Measurements from ENCODE around the gene AMPD2. TPM values are rescaled to one million over a fixed set of nuclear protein-coding genes. Genes with fewer than 3 reads are reported as not detected.

AMPD2 gene
- total and polyA plus RNA-seq, 9 of the 15 experiments (the other 6 are each of a cell fraction or from before 2014, with no cell fraction given), result 2.0 to 77.7 (median 28.2) TPM

DNA sequence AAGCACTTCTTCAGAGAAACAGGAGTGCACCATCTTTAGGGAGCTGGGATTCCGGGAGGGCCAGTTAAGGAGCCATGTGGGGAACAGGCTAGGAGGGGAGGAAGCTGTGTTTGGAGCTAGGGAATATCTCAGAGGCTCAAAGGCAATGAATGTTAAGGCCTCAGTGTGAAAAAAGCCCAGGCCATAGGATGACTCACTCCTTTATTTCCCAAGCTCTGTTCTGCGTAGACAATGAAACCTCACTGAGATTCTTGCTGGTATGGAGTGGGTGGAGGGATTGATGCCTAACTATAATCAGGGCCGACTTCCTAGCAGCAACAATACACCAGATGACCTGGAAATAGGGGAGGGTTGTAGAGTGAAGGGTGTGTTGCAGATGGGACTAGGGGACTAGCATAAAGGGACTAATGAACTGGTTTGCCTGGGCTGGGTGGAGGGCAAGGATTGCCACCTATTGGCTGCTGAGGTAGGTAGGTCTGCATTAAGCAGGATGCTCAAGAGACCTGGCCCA, 2.3 kb upstream of the AMPD2 start (continued):
- TF ChIP-seq, protein P1, sequence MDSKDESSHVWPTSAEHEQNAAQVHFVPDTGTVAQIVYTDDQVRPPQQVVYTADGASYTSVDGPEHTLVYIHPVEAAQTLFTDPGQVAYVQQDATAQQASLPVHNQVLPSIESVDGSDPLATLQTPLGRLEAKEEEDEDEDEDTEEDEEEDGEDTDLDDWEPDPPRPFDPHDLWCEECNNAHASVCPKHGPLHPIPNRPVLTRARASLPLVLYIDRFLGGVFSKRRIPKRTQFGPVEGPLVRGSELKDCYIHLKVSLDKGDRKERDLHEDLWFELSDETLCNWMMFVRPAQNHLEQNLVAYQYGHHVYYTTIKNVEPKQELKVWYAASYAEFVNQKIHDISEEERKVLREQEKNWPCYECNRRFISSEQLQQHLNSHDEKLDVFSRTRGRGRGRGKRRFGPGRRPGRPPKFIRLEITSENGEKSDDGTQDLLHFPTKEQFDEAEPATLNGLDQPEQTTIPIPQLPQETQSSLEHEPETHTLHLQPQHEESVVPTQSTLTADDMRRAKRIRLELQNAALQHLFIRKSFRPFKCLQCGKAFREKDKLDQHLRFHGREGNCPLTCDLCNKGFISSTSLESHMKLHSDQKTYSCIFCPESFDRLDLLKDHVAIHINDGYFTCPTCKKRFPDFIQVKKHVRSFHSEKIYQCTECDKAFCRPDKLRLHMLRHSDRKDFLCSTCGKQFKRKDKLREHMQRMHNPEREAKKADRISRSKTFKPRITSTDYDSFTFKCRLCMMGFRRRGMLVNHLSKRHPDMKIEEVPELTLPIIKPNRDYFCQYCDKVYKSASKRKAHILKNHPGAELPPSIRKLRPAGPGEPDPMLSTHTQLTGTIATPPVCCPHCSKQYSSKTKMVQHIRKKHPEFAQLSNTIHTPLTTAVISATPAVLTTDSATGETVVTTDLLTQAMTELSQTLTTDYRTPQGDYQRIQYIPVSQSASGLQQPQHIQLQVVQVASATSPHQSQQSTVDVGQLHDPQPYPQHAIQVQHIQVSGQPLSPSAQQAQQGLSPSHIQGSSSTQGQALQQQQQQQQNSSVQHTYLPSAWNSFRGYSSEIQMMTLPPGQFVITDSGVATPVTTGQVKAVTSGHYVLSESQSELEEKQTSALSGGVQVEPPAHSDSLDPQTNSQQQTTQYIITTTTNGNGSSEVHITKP (IDR thresholded peaks at IDR 0.05; ENCODE audit: partially characterized antibody), result peak; percentile 8
- TF ChIP-seq MCM3 (IDR thresholded peaks at IDR 0.05) (no peak), STAT5A (IDR thresholded peaks at IDR 0.05; ENCODE audit: borderline replicate concordance, low read length) (no peak), ZNF699 (CRISPR knock-in tag; IDR thresholded peaks at IDR 0.05; ENCODE audit: insufficient replicate concordance) (no peak), ZNF24 (IDR thresholded peaks at IDR 0.05) (no peak), SNRNP70 (optimal IDR thresholded peaks at IDR 0.05; ENCODE audit: low read depth, low read length) (no peak), ARNT (IDR thresholded peaks at IDR 0.05) (no peak), NR2C1 (IDR thresholded peaks at IDR 0.05) (no peak), NR2C1 (tag; IDR thresholded peaks at IDR 0.05) (no peak), RCOR1 (IDR thresholded peaks at IDR 0.05; ENCODE audit: borderline replicate concordance in 1 of 2, low read depth in 2 of 2, low read length in 2 of 2) (peak; percentile 18 to 76; a peak in 3 of 4 replicates), ZFP36 (IDR thresholded peaks at IDR 0.05; ENCODE audit: low read depth, low read length, partially characterized antibody) (peak; percentile 50), DPF2 (IDR thresholded peaks at IDR 0.05) (0 out of 2 replicates have a peak, but pooled peaks have one; percentile 18), ZNF143 (CRISPR knock-in tag; IDR thresholded peaks at IDR 0.05) (0 out of 2 replicates have a peak, but pooled peaks have one; percentile 15), ZNF239 (CRISPR knock-in tag; IDR thresholded peaks at IDR 0.05) (no peak)
- TF ChIP-seq, protein P2, sequence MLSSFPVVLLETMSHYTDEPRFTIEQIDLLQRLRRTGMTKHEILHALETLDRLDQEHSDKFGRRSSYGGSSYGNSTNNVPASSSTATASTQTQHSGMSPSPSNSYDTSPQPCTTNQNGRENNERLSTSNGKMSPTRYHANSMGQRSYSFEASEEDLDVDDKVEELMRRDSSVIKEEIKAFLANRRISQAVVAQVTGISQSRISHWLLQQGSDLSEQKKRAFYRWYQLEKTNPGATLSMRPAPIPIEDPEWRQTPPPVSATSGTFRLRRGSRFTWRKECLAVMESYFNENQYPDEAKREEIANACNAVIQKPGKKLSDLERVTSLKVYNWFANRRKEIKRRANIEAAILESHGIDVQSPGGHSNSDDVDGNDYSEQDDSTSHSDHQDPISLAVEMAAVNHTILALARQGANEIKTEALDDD (IDR thresholded peaks at IDR 0.05), result peak; percentile 85
